ENCODE data around the gene SNCB. TPM values are rescaled to one million over a fixed set of nuclear protein-coding genes. Genes with fewer than 3 reads are reported as not detected.

SNCB gene
- total and polyA plus RNA-seq, 4 donors, result 0.02 TPM; not detected in 3

DNA sequence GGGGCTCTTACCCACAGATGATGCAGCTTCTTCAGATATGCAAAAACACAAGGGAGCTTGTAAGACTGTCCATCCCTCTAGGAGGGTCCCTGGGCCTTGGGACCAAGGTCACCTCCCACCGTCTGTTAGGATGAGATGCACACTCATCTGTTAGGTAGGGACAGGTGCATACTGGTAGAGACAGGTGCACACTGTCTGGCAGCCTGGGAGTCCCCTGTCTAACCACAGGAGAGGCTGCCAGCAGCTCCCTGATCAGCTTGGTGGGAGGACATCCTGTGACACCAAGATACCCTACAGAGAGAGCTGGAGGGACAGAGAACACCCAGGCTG lies 30.2 kb upstream of the SNCB start:
- ATAC-seq (ENCODE audit: insufficient read depth, low FRiP score) (no peak), DNase-seq (no peak)
- Histone ChIP-seq H3K27me3 (ENCODE audit: control insufficient read depth in 3 of 3, insufficient read depth in 3 of 3, low read length in 2 of 3) (peaks cover 0 to 18% (median 4%) of the 10 kb centered on the region in 3 donors), H3K9ac (ENCODE audit: insufficient read depth in 1 of 2, low read length in 2 of 2) (no peak overlapping the region), H3K36me3 (ENCODE audit: control insufficient read depth in 4 of 4, insufficient read depth in 4 of 4, low read length in 4 of 4) (peaks cover 0 to 12% (median 0%) of the 10 kb centered on the region in 4 donors), H3K9me3 (ENCODE audit: control insufficient read depth in 4 of 4, insufficient read depth in 3 of 4, low read length in 3 of 4) (no peaks in the 10 kb centered on the region), H3K27ac (ENCODE audit: low read depth in 1 of 2, low read length in 1 of 2) (no peak overlapping the region), H3K4me3 (no peak overlapping the region), H3K4me1 (ENCODE audit: control insufficient read depth in 5 of 5, insufficient read depth in 5 of 5, low read length in 5 of 5) (peaks cover 0 to 9% (median 0%) of the 10 kb centered on the region in 5 donors)
- WGBS, 2 donors, result 38 to 40% methylated on average over 1 of the region's 1 CpG
- TF ChIP-seq, protein P1, sequence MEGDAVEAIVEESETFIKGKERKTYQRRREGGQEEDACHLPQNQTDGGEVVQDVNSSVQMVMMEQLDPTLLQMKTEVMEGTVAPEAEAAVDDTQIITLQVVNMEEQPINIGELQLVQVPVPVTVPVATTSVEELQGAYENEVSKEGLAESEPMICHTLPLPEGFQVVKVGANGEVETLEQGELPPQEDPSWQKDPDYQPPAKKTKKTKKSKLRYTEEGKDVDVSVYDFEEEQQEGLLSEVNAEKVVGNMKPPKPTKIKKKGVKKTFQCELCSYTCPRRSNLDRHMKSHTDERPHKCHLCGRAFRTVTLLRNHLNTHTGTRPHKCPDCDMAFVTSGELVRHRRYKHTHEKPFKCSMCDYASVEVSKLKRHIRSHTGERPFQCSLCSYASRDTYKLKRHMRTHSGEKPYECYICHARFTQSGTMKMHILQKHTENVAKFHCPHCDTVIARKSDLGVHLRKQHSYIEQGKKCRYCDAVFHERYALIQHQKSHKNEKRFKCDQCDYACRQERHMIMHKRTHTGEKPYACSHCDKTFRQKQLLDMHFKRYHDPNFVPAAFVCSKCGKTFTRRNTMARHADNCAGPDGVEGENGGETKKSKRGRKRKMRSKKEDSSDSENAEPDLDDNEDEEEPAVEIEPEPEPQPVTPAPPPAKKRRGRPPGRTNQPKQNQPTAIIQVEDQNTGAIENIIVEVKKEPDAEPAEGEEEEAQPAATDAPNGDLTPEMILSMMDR (IDR thresholded peaks at IDR 0.05; ENCODE audit: control extremely low read depth, extremely low read depth), result no peak

DNA sequence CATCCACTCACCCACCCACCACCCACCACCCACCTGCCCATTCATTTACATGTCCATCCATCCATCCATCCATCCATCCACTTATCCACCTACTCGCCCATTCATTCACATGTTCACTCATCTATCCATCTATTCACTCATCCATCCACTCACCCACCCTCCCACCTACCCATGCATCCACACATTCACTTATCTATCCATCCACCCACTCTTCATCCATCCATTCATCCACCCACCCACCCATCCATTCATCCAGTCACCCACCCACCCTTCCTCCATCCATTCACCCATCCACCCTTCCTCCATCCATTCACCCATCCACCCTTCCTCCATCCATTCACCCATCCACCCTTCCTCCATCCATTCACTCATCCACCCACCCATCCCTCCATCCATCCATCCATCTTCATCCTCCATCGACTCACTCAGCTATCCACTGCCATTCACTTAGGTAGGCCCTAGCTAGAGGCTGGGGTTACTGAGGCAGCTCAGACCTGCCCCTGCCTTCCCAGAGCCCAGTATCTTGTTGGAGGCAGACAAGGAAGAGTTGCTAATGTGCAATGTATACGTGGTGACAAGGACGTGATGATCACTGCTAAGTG lies 29.6 kb upstream of the SNCB start:
- Histone ChIP-seq H3K4me1 (ENCODE audit: control insufficient read depth in 5 of 5, insufficient read depth in 5 of 5, low read length in 5 of 5) (peaks cover 0 to 9% (median 0%) of the 10 kb centered on the region in 5 donors), H3K27ac (ENCODE audit: low read depth in 1 of 2, low read length in 1 of 2) (no peak overlapping the region), H3K9ac (ENCODE audit: insufficient read depth in 1 of 2, low read length in 2 of 2) (no peak overlapping the region), H3K9me3 (ENCODE audit: control insufficient read depth in 4 of 4, insufficient read depth in 3 of 4, low read length in 3 of 4) (no peaks in the 10 kb centered on the region), H3K36me3 (ENCODE audit: control insufficient read depth in 4 of 4, insufficient read depth in 4 of 4, low read length in 4 of 4) (peaks cover 0 to 14% (median 2%) of the 10 kb centered on the region in 4 donors), H3K4me3 (no peak overlapping the region), H3K27me3 (ENCODE audit: control insufficient read depth in 3 of 3, insufficient read depth in 3 of 3, low read length in 2 of 3) (peaks cover 0 to 14% (median 4%) of the 10 kb centered on the region in 3 donors)
- TF ChIP-seq, protein P1 (IDR thresholded peaks at IDR 0.05; ENCODE audit: control extremely low read depth, extremely low read depth), result no peak
- DNase-seq (no peak), ATAC-seq (ENCODE audit: insufficient read depth, low FRiP score) (no peak)
- 81 to 85% methylated on average over 4 of the region's 4 CpGs for WGBS, 2 donors

DNA sequence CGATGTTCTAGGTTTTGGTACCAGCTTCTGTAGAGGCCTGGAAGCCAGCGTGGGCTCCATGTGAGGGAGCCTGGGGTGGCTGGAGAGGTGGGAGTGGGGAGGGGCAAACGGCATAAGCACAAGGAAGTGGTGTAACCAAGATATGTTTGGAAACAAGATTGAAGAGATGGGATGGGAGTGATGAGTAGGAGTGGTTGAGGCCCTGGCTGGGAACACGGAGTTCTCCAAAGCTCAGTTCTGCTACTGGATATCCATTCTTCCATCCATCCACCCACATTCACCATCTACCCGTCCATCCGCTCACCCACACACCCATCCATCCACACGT lies 29.1 kb upstream of the SNCB start:
- 78 to 79% methylated on average over 7 of the region's 7 CpGs for WGBS, 2 donors
- Histone ChIP-seq H3K9ac (ENCODE audit: insufficient read depth in 1 of 2, low read length in 2 of 2) (no peak overlapping the region), H3K36me3 (ENCODE audit: control insufficient read depth in 4 of 4, insufficient read depth in 4 of 4, low read length in 4 of 4) (peaks cover 0 to 18% (median 2%) of the 10 kb centered on the region in 4 donors), H3K4me1 (ENCODE audit: control insufficient read depth in 5 of 5, insufficient read depth in 5 of 5, low read length in 5 of 5) (peaks cover 0 to 9% (median 0%) of the 10 kb centered on the region in 5 donors), H3K27ac (ENCODE audit: low read depth in 1 of 2, low read length in 1 of 2) (no peak overlapping the region), H3K27me3 (ENCODE audit: control insufficient read depth in 3 of 3, insufficient read depth in 3 of 3, low read length in 2 of 3) (peaks cover 0 to 10% (median 4%) of the 10 kb centered on the region in 3 donors), H3K9me3 (ENCODE audit: control insufficient read depth in 4 of 4, insufficient read depth in 3 of 4, low read length in 3 of 4) (no peaks in the 10 kb centered on the region), H3K4me3 (no peak overlapping the region)
- TF ChIP-seq, protein P1 (IDR thresholded peaks at IDR 0.05; ENCODE audit: control extremely low read depth, extremely low read depth), result no peak
- no peak for ATAC-seq (ENCODE audit: insufficient read depth, low FRiP score)
- DNase-seq, result no peak
